Fibroblast of mammary gland (primary cell): ENCODE results near the gene RAB3A.
A peak's percentile ranks its signal among the peaks of the same experiment; 100 is the strongest.

Source experiments
- DNase-seq: peaks from one replicate; pipeline ENCODE4 v3.0.0-alpha.2; 2010; ENCODE audit warnings: low read depth
- H3K4me3 ChIP-seq: 2 replicates; pipeline ENCODE4 v1.5.1; 2011; ENCODE audit warnings: low read depth, mild to moderate bottlenecking, low read length, moderate library complexity; ENCODE audit not compliant: control insufficient read depth
- CTCF ChIP-seq: conservative IDR thresholded peaks from 2 replicates; pipeline ENCODE4 v1.5.1; 2011; ENCODE audit warnings: low read depth, low read length, inconsistent platforms; ENCODE audit not compliant: control insufficient read depth, insufficient read depth

Gene RAB3A

GRCh38 chr19:18206018-18206417 is 2.2 kb upstream of the RAB3A start:
- no peak for TF ChIP-seq CTCF
- no peak for DNase-seq
- no peak overlapping the region for H3K4me3 ChIP-seq

GRCh38 chr19:18205200-18205892 is 1.5 kb upstream of the RAB3A start:
- H3K4me3 ChIP-seq, result peak overlapping the region; percentile 69

GRCh38 chr19:18204394-18205199 is 755 bp upstream of the RAB3A start:
- no peak for TF ChIP-seq CTCF
- peak; percentile 23 for DNase-seq
- peak overlapping the region; percentile 69 for H3K4me3 ChIP-seq

More at GRCh38 chr19:18205200-18205892, 1.5 kb upstream of the RAB3A start:
- TF ChIP-seq CTCF, result no peak
- peak; percentile 69 for DNase-seq

- TF ChIP-seq CTCF, result no peak
- H3K4me3 ChIP-seq, result peak overlapping the region; percentile 70
- DNase-seq, result no peak
Observed at GRCh38 chr19:18203408-18203862, 407 bp downstream of the RAB3A start.

- peak overlapping the region; percentile 70 for H3K4me3 ChIP-seq
- DNase-seq, result peak; percentile 15
- TF ChIP-seq CTCF, result peak; percentile 12
Observed at GRCh38 chr19:18202778-18203407, 949 bp downstream of the RAB3A start.

- no peak overlapping the region for H3K4me3 ChIP-seq
- DNase-seq, result no peak
- TF ChIP-seq CTCF, result no peak
Observed at GRCh38 chr19:18202397-18202777, 1.5 kb downstream of the RAB3A start.
